ENCODE measurements around the gene HYAL2.

- no peak for TF ChIP-seq CTCF (IDR thresholded peaks at IDR 0.05)
- no peak for TF ChIP-seq POLR2A (IDR thresholded peaks at IDR 0.05)
- TF ChIP-seq EP300 (IDR thresholded peaks at IDR 0.05) = no peak
Observed at GRCh38 chr3:50355829-50356552, 33.4 kb upstream of the HYAL2 start.

Measured in upper lobe of left lung (tissue), 4 donors.